SIG-M5 treated with dmso at 0.1 percent for 504 hours (cell line): ENCODE measurements around the gene HK3.

Source experiments
- DNase-seq: peaks from one replicate; lab custom pipeline; 2025; ENCODE audit not compliant: unreplicated experiment; lab: John Stamatoyannopoulos, UW

The HK3 gene

DNA sequence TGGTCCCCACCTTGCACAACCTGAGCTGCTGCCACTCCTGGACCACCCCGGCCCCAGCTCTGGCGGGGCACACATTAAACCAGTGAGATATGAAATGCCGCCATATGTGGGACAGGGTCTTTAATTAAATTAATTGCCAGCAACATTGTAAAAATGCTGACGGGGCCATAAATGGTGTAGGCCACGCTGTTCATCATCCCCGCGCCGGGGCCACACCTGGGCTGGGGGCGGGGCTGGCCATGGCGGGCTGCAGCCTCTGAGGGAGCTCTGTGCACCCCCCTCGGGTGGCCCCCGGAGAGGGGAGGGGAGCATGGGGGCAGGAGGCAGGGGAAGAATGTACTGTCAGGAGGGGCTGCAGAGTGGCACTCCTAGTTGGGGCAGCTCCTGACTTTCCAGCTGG lies 47.8 kb downstream of the HK3 start:
- no peak for DNase-seq

DNA sequence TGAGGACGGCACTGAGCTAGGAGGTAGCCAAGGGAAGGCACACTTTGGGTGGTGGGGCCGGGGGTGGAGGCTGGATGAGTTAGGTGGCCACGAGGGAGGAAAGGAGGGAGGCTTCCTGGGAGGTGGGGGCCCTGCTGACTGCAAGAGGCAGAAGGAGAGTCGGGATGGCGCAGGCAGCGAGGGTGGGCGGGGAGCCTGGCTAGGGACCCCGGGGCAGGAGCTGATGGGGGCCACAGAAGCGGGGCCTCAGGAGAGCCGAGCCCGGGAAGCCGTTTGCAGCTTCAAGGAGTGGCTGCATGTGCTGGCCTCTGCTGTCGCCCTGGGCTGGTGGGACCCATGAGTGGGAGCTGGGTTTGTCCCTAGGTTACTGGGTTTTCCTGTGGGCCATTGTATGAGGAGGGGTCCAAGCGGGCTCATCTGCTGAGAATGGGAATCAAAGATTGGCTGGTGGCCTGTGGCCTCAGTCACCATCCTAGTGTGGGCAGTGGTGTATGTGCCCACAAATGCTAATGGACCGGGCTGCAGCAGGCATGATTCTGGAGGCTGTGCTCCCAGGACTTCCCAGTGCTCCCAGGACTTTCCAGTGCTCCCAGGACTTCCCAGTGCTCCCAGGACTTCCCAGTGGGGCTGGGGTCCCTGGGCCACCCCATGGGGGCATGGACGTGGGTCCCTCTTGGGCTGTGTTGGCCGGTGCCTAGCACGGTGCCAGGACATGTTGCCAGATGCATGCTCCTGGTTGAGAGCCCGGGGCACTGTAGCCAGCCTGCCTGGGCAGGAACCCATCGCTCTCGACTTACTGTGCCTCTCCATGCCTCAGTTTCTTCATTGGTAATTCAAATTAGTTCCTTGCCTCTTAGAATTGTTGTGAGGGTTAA lies 48.5 kb downstream of the HK3 start:
- no peak for DNase-seq

DNA sequence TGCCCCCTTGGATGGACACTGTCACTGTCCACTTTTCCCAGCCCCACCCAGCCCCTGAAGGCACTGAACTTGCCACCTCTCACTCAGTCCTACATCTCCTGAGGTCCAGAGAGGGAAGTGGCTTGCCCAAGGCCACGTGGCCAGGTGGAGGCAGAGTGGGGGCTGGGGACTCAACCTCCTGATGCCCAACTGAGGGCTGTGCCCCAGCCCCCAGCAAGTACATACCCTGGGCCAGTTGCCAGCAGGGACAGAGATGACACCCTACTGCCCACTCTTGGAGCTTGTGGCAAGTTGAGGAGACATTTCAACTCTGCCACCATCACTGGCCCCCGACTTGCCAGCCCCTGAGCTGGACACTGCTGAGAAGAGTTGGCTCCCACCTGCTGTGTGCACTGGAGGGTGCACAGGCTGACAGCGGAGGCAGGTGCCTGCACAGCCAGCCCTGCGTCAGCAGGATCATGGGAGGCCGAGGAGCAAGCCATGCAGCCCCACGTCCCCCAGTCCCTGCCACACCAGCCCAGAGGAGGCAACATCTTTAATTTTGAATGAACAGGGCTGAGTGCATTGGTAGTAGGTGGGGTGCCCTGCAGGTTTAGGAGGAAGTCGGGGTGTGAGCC lies 49.4 kb downstream of the HK3 start:
- DNase-seq: no peak

DNA sequence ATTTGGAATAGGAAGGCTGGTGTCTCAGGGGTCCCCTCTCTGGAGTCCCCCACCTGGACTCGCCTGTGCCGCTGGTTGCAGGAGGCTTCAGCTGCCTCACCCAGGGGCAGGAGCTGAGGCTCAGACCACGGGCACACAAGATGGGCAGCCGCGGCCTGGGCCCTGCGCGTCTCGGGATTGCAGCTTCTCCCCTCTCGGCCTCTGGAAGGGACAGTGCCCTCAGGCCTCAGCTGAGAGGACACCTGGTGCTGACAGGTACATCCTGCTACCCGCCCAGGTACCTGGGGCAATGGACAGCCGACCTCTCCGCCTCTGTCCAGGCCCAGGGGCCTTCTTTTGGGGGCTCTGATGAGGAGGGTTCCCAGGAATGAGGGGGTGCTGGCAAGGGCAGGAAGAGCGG lies 50.5 kb downstream of the HK3 start:
- DNase-seq: no peak

DNA sequence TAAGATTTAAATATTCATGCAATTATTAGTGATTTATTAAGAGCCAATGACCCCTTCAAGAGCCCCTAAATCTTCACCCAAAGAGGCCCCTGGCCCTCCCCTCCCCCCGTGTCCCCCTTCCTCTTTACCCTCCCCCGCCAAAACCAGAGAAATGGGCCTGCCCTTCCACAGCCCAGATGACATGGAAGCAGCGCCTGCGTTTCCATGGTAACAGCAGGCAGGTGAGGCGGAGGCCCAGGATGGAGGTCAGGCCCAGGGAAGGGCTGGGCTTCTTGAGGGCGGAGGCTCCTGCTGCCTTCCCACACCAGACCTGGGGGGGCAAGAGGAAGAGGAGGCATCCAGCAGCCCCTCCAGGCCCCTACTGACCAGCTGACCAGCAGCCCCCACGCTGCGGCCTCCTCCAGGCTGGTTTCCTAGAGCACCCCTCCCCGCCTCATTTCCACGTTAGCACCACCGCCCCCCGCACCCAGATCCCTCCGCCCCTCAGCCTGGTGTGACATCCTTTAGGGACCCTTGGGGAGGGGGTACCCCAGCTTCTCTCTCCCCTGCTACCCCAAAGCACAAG lies 51.3 kb downstream of the HK3 start:
- DNase-seq: no peak

DNA sequence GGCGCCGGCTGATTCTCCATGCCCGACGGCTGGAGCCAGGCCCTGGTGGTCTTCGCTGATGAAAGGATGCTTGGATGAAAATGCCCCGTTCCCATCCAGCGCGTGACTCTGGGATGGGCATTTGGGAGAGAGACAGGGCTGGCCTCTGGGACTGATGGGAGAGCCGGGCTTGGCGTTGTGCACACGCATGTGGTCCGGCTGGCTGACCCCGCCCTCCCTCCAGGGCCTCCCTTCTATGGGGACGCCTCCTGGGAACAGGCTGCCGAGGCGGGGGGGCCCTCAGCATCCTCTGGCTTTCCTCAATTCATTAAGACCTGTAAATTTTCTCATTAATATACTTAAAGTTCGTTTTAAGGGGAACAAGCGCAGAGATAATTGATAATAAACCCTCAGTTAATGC lies 52.0 kb downstream of the HK3 start:
- no peak for DNase-seq

DNA sequence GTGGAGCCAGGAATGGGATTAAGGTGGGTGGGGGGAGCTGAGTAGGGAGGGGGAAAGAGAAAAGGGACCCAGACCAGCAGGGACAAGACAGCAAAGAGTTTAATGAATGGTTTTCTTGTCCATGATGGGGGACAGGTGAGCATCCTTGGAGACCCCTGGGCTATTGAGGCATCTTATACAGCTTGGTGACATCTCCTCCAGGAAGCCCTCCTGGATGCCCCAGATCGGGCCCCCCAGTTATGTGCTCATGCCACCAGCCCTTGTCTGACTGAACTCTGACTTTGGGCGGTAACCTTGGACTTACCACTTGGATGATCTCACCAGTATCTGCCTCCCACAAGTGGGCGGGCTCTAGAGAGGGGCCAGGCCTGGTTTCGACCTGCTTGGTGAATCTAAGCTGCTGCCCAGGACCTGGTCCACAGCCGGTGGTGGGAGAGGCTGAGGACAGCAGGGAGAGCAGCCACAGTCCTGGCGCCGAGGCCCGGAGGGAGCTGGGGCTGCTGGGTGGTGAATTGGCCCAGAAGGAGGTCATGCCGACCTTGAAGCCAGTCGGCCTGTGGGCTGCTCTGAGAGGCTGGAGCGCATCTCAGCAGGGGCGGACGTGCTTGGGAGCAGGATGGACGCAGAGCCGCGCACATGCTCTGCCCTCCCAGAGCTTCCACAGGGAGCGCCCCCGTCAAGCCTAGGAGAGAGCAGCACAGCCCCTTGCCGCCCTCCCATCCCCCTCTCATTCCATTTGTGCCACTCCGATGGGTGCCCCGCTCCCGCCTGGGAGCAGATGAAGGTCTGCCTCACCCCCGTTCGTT lies 52.6 kb downstream of the HK3 start:
- no peak for DNase-seq

DNA sequence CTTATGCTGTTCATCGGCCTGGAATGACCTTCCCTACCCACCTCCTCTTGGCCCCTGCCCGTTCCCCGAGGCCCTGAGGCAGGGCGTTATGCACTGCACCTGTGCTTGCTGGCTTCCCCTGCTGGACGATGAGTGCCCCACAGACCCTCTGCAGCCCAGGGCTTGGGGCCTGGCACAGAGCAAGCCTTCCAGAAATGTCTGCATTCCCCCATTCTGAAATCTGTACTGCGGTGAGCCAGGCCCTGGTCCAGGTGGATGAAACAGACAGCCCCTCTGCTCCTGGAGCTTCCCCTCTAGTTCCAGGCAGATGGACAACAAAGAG lies 53.8 kb downstream of the HK3 start:
- no peak for DNase-seq

DNA sequence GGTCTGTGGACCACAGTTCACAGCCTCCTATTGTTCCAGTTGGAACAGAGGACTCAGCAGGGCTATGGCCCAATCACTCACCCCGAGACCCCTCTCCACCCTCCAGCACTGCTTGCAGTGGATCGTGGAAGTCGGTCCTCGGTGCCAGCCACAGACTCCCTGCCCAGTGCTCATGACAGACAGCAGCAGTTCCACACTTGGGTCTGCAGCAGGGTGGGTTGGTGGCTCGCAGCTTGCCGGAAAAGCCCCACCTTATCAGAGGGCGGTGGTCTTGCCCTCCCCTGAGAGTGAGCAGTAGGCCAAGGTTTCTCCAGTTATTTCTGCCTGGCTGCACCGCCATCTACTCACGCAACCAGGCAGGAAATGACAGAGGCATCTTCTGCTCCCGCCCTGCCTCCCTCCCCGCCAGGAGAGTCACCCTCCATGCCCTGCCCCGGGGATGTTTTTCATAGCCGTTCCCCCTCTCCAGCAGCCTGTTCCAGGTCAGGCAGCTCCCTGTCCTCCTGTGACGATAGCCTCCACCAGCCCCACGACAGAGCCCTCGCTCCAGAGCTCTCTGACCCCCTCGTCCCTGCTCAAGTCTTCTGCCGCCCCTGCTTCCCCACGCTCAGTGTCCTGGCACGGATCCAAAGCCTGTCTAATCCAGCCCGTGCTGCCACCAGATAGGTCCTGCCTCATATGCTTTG lies 54.3 kb downstream of the HK3 start:
- DNase-seq: no peak

DNA sequence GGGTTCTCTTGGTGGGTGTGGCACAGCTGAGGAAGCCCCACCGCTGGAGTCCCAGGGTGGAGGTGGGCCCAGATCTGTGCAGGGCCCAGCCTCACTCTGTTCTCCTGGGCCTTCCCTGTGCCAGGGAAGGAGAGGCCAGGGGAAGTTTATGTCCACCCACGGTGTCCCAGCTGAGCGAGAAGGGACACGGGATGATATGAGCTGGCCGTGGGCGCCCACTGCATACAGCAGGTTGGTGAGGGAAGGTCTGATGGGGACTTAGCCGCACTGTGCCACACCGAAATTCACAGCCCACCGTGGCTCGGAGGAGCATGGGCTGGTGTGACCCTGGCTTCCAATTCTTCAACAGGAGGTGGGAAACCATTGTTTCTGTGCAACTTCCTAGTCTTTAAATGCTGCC lies 54.9 kb downstream of the HK3 start:
- DNase-seq: no peak

DNA sequence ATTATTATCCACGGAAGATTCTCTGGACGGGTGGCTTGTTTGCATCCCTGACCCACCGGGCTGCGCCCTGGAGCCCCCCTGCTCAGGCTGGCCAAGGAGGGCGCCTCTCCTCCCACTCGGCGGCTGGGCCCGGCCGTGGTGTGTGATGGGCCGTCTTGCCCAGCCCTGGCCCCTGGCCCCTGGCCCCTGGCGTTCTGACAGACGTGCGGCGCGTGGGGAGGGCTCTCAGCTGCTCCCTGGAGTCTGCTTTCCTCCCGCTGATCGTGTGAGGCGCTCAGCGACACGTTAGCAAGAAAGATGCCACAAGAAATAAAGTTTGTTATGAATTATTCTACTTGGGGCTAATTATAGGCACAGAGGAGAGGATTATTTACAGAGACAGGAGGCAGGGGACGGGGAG lies 55.5 kb downstream of the HK3 start:
- no peak for DNase-seq

DNA sequence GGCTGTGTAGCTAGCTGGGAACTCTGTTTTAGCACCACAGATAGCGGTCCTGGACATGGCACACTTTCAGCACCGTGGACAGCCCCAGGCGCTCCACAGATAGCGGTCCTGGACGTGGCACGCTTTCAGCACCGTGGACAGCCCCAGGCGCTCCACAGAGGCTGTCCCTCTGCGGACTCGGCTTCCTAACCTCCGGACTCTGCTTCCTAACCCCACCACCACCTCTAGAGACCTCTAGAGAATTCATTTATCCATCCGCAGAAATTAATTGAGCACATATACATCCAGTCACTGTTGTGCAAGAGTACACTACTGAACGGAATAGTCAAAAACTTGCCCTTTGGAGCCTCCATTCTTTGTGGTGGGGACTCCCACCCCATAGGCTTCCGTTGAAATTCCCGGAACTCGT lies 61.4 kb downstream of the HK3 start:
- peak; percentile 72 for DNase-seq

DNA sequence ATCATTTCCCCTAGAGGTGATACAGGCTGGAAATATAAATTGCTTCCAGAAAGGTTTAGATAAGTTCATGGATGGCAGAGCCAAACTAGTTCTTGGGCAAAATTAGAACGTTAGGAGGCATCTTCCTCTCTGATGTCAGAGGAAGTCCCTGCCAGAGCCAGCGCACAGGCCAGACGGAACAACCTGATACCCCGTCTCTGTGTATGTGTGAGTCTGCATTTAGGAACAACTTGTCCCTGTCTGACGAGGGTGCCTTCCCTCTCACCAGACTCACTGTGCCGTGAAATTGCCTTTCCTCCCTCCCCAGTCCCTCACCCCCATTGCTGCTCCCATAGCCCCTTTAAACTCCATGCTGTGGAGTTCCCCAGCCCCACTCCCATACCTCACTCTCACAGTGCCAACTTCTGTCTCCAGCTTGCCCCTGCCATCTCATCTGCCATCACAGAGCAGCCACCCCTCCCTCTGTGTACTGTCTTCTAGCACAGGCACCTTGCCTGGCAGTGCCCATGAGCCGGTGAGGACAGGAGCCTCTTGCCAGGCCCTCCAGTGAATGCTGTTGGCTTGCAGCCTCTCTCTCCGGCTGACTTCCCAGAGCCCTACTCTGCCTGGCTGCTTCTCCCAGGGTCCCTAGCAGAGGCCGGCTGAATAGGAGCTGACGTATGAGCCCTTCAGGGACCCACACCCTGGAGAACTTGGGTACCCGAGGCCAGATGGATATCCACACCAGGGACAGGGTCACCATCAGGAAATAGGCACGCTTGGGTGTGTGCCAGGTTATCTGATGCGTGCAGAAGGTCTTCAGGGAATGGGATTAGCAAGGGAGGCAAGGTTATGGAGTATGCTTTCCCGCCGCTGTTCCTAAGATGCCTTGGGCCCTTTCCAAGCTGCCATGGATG lies 62.1 kb downstream of the HK3 start:
- no peak for DNase-seq

DNA sequence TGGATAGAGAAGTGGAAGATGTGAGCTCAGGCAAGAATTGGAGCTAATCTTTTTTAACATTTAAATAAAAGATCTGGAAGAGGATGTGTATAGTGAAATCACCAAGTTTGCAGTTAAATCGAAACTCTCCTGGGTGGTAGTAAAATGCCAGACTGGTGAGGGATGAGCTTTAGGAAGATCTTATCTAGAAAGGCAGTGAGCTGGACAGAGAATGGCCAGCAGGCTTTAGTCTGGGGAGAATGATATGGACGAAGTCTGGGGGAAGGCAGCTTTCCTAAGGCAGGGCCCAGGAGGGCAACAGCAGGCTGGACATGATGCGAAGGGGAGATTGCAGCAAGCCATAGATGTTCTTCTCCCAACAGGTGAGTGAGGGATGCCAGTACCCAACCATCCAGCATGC lies 63.2 kb downstream of the HK3 start:
- DNase-seq: no peak

DNA sequence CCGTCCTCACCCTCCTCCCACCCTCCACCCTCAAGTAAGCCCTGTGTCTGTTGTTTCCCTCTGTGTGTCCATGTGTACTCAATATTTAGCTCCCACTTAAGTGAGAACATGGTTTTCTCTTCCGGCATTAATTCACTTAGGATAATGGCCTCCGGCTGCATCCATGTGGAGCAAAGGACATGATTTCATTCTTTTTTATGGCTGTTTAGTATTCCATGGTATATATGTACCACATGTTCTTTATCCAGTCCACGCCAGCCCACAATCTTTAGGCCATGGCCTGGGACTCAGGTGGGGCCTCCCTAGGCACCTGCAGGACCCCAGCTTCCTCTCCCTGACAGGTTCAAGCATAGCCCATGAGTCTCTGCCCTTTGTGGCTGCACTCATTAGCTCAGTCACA lies 65.9 kb downstream of the HK3 start:
- no peak for DNase-seq

DNA sequence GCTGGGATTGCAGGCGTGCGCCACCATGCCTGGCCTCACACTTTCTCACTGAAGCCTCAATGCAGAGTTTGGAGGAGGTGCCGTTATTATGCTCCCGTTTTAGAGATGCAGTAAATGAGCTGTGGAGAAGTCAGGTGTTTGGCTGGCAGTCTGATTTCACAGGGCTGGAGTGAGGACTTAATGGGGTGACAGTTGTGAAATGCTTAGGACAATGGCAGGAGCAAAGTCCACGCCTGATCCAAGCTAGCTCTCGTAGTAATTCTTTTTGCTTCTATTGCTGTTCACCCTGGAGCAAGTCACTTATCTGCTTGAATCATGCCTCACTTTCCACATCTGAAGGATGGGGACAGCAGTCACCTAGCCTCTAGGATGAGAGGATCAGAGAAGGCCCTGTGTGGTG lies 67.0 kb downstream of the HK3 start:
- no peak for DNase-seq

DNA sequence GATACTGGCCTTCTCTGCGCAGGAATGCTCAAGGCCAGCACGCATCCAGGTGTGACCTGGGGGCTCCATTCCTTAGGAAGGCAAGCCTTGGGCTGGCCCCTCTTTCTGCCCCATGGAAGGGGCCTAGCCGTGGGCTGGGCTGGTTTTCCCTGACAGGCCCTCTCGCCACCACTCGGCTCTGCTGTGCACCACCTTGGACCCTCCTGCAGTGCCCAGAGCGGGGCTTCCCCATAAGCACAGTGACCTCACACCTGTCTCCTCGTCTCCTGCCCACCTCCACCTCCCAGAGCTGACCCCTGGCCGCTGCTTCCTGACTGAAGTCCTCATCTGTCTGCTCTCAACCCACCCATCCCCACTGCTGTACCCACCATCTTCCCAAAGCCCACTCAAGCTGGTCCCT lies 67.7 kb downstream of the HK3 start:
- DNase-seq: no peak

DNA sequence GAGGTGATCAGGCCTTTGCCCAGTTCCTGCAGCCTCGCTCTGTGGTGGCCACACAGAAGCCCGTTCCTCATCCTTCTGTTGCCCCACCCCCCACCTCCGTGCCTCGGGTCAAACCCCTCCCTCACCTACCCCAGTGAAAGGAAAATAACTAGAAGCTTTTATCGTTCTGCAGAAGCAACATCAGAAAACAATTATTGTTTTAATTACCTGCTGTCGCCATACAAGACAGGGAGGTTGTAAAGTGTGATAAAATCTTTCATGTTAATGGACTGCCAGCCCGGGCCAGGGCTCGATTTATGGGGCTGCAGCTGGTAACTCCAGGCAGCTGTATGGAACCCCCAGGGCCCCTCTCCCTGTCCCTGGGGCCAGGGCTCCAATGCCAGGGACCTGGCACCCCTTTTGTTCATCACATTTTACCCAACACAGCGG lies 68.1 kb downstream of the HK3 start:
- DNase-seq: no peak
